Neural cell (in vitro differentiated cells): ENCODE results near the gene ELMO1.

Experiments
- EZH2 ChIP-seq: fragments of 200-600, 300-800 bp; shearing (Covaris generic), sonication (generic); IDR thresholded peaks from 2 replicates; pipeline ENCODE4 v1.6.1; 2014; ENCODE audit warnings: antibody characterized with exemption, low read length, borderline replicate concordance, mild to moderate bottlenecking; ENCODE audit not compliant: insufficient read depth, poor library complexity, severe bottlenecking
- POLR2AphosphoS5 ChIP-seq: IDR thresholded peaks from 2 replicates; pipeline ENCODE4 v1.6.1; 2012
- RAD21 ChIP-seq: fragments of 450-650 bp; conservative IDR thresholded peaks from 2 replicates; pipeline ENCODE4 v1.6.1; 2014; ENCODE audit warnings: antibody characterized with exemption, mild to moderate bottlenecking, moderate library complexity
- TF ChIP-seq, protein P1 (sequence below): fragments of 450-650 bp; IDR thresholded peaks from 2 replicates; pipeline ENCODE4 v1.5.1; 2014; ENCODE audit warnings: antibody characterized with exemption, mild to moderate bottlenecking, moderate library complexity; ENCODE audit not compliant: poor library complexity, severe bottlenecking
- TF ChIP-seq, protein P2 (sequence below): IDR thresholded peaks from 2 replicates; pipeline ENCODE4 v1.6.1; 2012; ENCODE audit warnings: borderline replicate concordance

DNA sequence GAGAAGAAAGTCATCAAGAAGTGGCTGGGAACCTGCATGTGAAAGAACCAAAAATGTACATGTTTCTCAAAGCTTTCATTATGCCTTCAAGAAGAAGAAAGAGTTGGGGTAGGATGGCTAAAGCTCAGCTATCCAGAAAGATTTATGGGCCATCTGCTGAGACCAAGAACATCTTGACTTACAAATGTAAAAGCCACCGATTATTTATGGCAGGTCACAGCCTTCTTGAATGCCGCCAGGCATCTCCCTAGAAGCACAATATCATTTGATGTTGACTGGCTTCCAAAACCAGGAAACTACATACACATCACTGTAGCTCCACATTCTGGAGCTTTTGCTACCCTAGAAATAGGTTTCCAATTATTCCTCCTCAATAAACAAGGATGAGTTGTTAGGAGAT lies 470.2 kb downstream of the ELMO1 start:
- TF ChIP-seq, protein P1, sequence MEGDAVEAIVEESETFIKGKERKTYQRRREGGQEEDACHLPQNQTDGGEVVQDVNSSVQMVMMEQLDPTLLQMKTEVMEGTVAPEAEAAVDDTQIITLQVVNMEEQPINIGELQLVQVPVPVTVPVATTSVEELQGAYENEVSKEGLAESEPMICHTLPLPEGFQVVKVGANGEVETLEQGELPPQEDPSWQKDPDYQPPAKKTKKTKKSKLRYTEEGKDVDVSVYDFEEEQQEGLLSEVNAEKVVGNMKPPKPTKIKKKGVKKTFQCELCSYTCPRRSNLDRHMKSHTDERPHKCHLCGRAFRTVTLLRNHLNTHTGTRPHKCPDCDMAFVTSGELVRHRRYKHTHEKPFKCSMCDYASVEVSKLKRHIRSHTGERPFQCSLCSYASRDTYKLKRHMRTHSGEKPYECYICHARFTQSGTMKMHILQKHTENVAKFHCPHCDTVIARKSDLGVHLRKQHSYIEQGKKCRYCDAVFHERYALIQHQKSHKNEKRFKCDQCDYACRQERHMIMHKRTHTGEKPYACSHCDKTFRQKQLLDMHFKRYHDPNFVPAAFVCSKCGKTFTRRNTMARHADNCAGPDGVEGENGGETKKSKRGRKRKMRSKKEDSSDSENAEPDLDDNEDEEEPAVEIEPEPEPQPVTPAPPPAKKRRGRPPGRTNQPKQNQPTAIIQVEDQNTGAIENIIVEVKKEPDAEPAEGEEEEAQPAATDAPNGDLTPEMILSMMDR: no peak
- TF ChIP-seq EZH2 (no peak), RAD21 (no peak), POLR2AphosphoS5 (no peak)
- TF ChIP-seq, protein P2, sequence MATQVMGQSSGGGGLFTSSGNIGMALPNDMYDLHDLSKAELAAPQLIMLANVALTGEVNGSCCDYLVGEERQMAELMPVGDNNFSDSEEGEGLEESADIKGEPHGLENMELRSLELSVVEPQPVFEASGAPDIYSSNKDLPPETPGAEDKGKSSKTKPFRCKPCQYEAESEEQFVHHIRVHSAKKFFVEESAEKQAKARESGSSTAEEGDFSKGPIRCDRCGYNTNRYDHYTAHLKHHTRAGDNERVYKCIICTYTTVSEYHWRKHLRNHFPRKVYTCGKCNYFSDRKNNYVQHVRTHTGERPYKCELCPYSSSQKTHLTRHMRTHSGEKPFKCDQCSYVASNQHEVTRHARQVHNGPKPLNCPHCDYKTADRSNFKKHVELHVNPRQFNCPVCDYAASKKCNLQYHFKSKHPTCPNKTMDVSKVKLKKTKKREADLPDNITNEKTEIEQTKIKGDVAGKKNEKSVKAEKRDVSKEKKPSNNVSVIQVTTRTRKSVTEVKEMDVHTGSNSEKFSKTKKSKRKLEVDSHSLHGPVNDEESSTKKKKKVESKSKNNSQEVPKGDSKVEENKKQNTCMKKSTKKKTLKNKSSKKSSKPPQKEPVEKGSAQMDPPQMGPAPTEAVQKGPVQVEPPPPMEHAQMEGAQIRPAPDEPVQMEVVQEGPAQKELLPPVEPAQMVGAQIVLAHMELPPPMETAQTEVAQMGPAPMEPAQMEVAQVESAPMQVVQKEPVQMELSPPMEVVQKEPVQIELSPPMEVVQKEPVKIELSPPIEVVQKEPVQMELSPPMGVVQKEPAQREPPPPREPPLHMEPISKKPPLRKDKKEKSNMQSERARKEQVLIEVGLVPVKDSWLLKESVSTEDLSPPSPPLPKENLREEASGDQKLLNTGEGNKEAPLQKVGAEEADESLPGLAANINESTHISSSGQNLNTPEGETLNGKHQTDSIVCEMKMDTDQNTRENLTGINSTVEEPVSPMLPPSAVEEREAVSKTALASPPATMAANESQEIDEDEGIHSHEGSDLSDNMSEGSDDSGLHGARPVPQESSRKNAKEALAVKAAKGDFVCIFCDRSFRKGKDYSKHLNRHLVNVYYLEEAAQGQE: no peak
